ENCODE data around the gene DRC1.

The DRC1 gene

GRCh38 chr2:26457251-26457666, 55.5 kb downstream of the DRC1 start:
- no peak overlapping the region for H3K4me3 ChIP-seq (ENCODE audit: low read depth, low read length)
- TF ChIP-seq CTCF (IDR thresholded peaks at IDR 0.05; ENCODE audit: control insufficient read depth, extremely low read depth, insufficient read depth) = no peak
- no peak for DNase-seq (ENCODE audit: low read depth)

- TF ChIP-seq CTCF (IDR thresholded peaks at IDR 0.05; ENCODE audit: control insufficient read depth, extremely low read depth, insufficient read depth) = no peak
- H3K4me3 ChIP-seq (ENCODE audit: low read depth, low read length) = no peak overlapping the region
- no peak for DNase-seq (ENCODE audit: low read depth)
Observed at GRCh38 chr2:26457695-26458364, 56.1 kb downstream of the DRC1 start.

- no peak for TF ChIP-seq CTCF (IDR thresholded peaks at IDR 0.05; ENCODE audit: control insufficient read depth, extremely low read depth, insufficient read depth)
- no peak for DNase-seq (ENCODE audit: low read depth)
- no peak overlapping the region for H3K4me3 ChIP-seq (ENCODE audit: low read depth, low read length)
Observed at GRCh38 chr2:26458365-26459042, 56.8 kb downstream of the DRC1 start.

- no peak overlapping the region for H3K4me3 ChIP-seq (ENCODE audit: low read depth, low read length)
- DNase-seq (ENCODE audit: low read depth) = no peak
- TF ChIP-seq CTCF (IDR thresholded peaks at IDR 0.05; ENCODE audit: control insufficient read depth, extremely low read depth, insufficient read depth) = no peak
Observed at GRCh38 chr2:26459991-26460612, 58.4 kb downstream of the DRC1 start.

GRCh38 chr2:26460613-26461031, 58.9 kb downstream of the DRC1 start:
- no peak for DNase-seq (ENCODE audit: low read depth)
- no peak for TF ChIP-seq CTCF (IDR thresholded peaks at IDR 0.05; ENCODE audit: control insufficient read depth, extremely low read depth, insufficient read depth)
- no peak overlapping the region for H3K4me3 ChIP-seq (ENCODE audit: low read depth, low read length)

GRCh38 chr2:26461601-26462023, 59.9 kb downstream of the DRC1 start:
- no peak for DNase-seq (ENCODE audit: low read depth)
- H3K4me3 ChIP-seq (ENCODE audit: low read depth, low read length) = no peak overlapping the region
- TF ChIP-seq CTCF (IDR thresholded peaks at IDR 0.05; ENCODE audit: control insufficient read depth, extremely low read depth, insufficient read depth) = no peak

Measured in LNCaP clone FGC (cell line).